ENCODE results near the gene FAM219B.

The FAM219B gene

GRCh38 chr15:74868059-74868458, 38.6 kb downstream of the FAM219B start:
- H3K4me3 ChIP-seq (ENCODE audit: control insufficient read depth, low read depth, low read length), result no peak overlapping the region
- no peak for TF ChIP-seq CTCF (conservative IDR thresholded peaks at IDR 0.05; ENCODE audit: control insufficient read depth, insufficient read depth, low read depth, low read length)
- no peak for DNase-seq (ENCODE audit: low read depth)

GRCh38 chr15:74867466-74868038, 39.1 kb downstream of the FAM219B start:
- no peak for TF ChIP-seq CTCF (conservative IDR thresholded peaks at IDR 0.05; ENCODE audit: control insufficient read depth, insufficient read depth, low read depth, low read length)
- no peak overlapping the region for H3K4me3 ChIP-seq (ENCODE audit: control insufficient read depth, low read depth, low read length)
- DNase-seq (ENCODE audit: low read depth), result no peak

- peak; percentile 86 for DNase-seq (ENCODE audit: low read depth)
- no peak overlapping the region for H3K4me3 ChIP-seq (ENCODE audit: control insufficient read depth, low read depth, low read length)
- TF ChIP-seq CTCF (conservative IDR thresholded peaks at IDR 0.05; ENCODE audit: control insufficient read depth, insufficient read depth, low read depth, low read length), result no peak
Observed at GRCh38 chr15:74866090-74866489, 40.6 kb downstream of the FAM219B start.

GRCh38 chr15:74865316-74865715, 41.3 kb downstream of the FAM219B start:
- H3K4me3 ChIP-seq (ENCODE audit: control insufficient read depth, low read depth, low read length), result no peak overlapping the region
- TF ChIP-seq CTCF (conservative IDR thresholded peaks at IDR 0.05; ENCODE audit: control insufficient read depth, insufficient read depth, low read depth, low read length), result no peak
- no peak for DNase-seq (ENCODE audit: low read depth)

- no peak for TF ChIP-seq CTCF (conservative IDR thresholded peaks at IDR 0.05; ENCODE audit: control insufficient read depth, insufficient read depth, low read depth, low read length)
- no peak overlapping the region for H3K4me3 ChIP-seq (ENCODE audit: control insufficient read depth, low read depth, low read length)
- no peak for DNase-seq (ENCODE audit: low read depth)
Observed at GRCh38 chr15:74864296-74864695, 42.4 kb downstream of the FAM219B start.

- no peak overlapping the region for H3K4me3 ChIP-seq (ENCODE audit: control insufficient read depth, low read depth, low read length)
- TF ChIP-seq CTCF (conservative IDR thresholded peaks at IDR 0.05; ENCODE audit: control insufficient read depth, insufficient read depth, low read depth, low read length), result no peak
- DNase-seq (ENCODE audit: low read depth), result peak; percentile 33
Observed at GRCh38 chr15:74863239-74864056, 43.2 kb downstream of the FAM219B start.

Data from fibroblast of mammary gland (primary cell).